Measurements from ENCODE around the gene PSMD14. TPM values are rescaled to one million over a fixed set of nuclear protein-coding genes. Genes with fewer than 3 reads are reported as not detected.

The PSMD14 gene
- total and polyA plus RNA-seq, 2 of the 13 experiments (the other 11 are each of a cell fraction or from before 2014, with no cell fraction given): 60.6 to 149 TPM

- TF ChIP-seq SKIL (CRISPR knock-in tag; IDR thresholded peaks at IDR 0.05; ENCODE audit: borderline replicate concordance) (peak; percentile 20; the same call in 1 of the 2 replicates), NPAS2 (CRISPR knock-in tag; IDR thresholded peaks at IDR 0.05; ENCODE audit: borderline replicate concordance) (no peak), ATF6 (CRISPR knock-in tag; conservative IDR thresholded peaks at IDR 0.05) (peak; percentile 81), ZBTB46 (CRISPR knock-in tag; IDR thresholded peaks at IDR 0.05; ENCODE audit: borderline replicate concordance) (peak; percentile 52; the same call in 1 of the 2 replicates), ZNF30 (CRISPR knock-in tag; IDR thresholded peaks at IDR 0.05) (peak; percentile 88; the same call in 1 of the 2 replicates), CEBPG (CRISPR knock-in tag; IDR thresholded peaks at IDR 0.05) (peak; percentile 6; the same call in 1 of the 2 replicates), TFDP1 (CRISPR knock-in tag; IDR thresholded peaks at IDR 0.05; ENCODE audit: borderline replicate concordance) (peak; percentile 85), TBX2 (CRISPR knock-in tag; IDR thresholded peaks at IDR 0.05; ENCODE audit: borderline replicate concordance) (peak; percentile 88), ARID2 (CRISPR knock-in tag; IDR thresholded peaks at IDR 0.05; ENCODE audit: borderline replicate concordance) (peak; percentile 92), SNAPC2 (CRISPR knock-in tag; IDR thresholded peaks at IDR 0.05) (peak; percentile 93; the same call in 1 of the 2 replicates), FOXO1 (CRISPR knock-in tag; IDR thresholded peaks at IDR 0.05) (no peak), RFXAP (CRISPR knock-in tag; IDR thresholded peaks at IDR 0.05; ENCODE audit: borderline replicate concordance) (peak; percentile 56; the same call in 1 of the 2 replicates), NFAT5 (CRISPR knock-in tag; IDR thresholded peaks at IDR 0.05) (peak; percentile 83)
Observed at GRCh38 chr2:161308178-161308955, at the start of gene PSMD14 (continued).

Measured in HepG2 (cell line).